Measurements from ENCODE around the gene KCNJ2. TPM values are rescaled to one million over a fixed set of nuclear protein-coding genes. Genes with fewer than 3 reads are reported as not detected.

The KCNJ2 gene
- total RNA-seq, 2 experiments from 2014 or later: not detected

DNA sequence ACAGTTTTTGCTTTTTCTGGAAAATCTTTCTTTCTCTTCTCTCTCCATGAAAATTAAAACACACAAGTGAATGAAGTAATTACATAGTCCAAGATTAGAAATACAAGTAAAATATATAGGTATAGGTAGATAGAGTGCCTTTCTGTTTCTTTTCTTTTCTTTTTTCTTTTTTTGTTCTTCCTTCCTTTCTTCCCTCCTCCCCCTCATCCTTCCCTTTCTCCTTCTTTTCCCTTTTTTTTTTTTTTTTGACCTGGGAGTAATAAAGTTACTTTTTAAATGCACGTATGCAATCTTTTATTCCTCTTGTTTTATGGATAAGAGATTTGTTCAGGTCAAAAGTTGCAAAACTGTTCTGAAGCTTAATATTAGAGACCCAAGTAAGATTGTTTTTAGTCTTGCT is 34.6 kb upstream of the KCNJ2 start:
- H3K27ac Mint-ChIP-seq: no peak overlapping the region
- peaks cover 23% of the 10 kb centered on the region for H3K4me1 Mint-ChIP-seq (ENCODE audit: low read depth)
- H3K27me3 Mint-ChIP-seq: peaks cover 15% of the 10 kb centered on the region
- no peaks in the 10 kb centered on the region for H3K36me3 Mint-ChIP-seq
- POLR2A ChIA-PET: no interaction called here
- intact Hi-C loops (cut with micrococcal nuclease): loop anchor here (10.0 kb wide), 1 partner anchor 720 kb away; the partner anchor contains the start of gene MAP2K6
- H3K4me3 Mint-ChIP-seq: no peak overlapping the region
- no peak for DNase-seq
- H3K9me3 Mint-ChIP-seq: no peaks in the 10 kb centered on the region
- CTCF ChIA-PET: no interaction called here

DNA sequence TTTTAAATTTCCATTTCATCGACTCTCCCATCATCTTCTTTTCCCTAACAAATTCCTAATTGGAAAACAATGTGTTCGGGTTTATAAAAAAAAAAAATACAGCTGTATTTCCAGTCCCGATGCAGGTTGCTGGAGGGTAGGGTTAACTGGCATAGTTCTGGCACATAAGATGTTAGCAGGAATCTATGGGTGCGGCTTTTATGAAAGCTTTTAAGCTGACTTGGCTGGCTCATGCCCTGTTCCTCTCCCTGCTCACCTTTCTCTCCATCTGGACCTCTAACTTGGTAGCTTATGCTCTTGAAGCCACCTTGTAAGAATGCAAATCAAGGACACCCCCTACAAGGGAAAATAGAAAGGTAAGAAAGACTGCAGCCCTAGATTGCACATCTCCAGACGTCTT is 33.2 kb upstream of the KCNJ2 start:
- Mint-ChIP-seq H3K36me3 (no peaks in the 10 kb centered on the region), H3K4me1 (ENCODE audit: low read depth) (peaks cover 23% of the 10 kb centered on the region), H3K4me3 (no peak overlapping the region), H3K9me3 (no peaks in the 10 kb centered on the region), H3K27ac (no peak overlapping the region), H3K27me3 (peaks cover 14% of the 10 kb centered on the region)
- ChIA-PET CTCF (interaction anchor here (0.6 kb wide), 1 partner anchor 22 kb away, joined by 3 read pairs; no protein-coding TSS in a partner anchor), POLR2A (no interaction called here)
- intact Hi-C loops (cut with micrococcal nuclease): loop anchor here (10.0 kb wide), 1 partner anchor 721 kb away; the partner anchor contains the start of gene MAP2K6
- DNase-seq: no peak

DNA sequence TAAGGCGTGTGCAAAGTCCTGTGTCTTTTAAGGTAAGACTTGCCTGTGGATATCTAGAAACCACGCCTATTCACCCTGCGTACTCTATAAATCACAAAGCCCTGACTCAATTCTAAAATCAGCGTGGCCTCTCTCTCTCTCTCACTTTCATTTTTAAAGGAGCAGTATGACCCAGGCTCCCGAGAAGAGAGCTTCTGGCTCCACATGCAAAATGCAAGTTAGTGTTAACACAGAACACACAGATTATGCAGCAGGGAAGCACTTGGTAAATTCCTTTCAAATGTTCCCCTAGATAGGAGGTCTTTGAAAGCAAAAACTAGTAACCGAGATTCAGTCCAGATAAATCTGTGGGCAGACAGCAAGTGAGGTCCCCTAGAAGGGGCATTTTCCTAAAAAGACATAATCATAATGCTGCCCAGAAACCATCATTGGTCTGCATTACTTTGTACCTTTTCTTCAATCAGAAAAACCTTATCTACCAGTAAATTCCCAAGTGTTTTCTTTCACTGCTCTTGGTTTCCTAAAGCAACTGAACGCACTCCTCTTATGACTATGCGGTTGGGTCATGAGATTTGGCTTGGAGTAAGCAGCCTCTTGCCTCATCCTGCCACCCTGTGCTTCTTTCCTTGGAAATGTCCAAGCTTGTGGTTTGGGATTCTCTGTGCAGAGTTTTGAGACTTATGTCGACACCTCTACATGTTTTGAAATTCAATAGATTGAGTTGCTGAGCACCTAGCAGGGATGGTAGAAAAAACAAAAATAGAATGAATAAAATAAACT is 31.7 kb upstream of the KCNJ2 start:
- ChIA-PET CTCF (interaction anchor here (1.1 kb wide), 1 partner anchor 28 kb away, joined by 3 read pairs; no protein-coding TSS in a partner anchor), POLR2A (no interaction called here)
- peak overlapping the region; percentile 65 for H3K27ac Mint-ChIP-seq
- peak; percentile 58 for DNase-seq
- no peaks in the 10 kb centered on the region for H3K36me3 Mint-ChIP-seq
- H3K27me3 Mint-ChIP-seq: peaks cover 14% of the 10 kb centered on the region
- peak overlapping the region; percentile 26 for H3K4me3 Mint-ChIP-seq
- peaks cover 23% of the 10 kb centered on the region for H3K4me1 Mint-ChIP-seq (ENCODE audit: low read depth)
- no peaks in the 10 kb centered on the region for H3K9me3 Mint-ChIP-seq
- intact Hi-C loops (cut with micrococcal nuclease): loop anchor here (1.0 to 10.0 kb wide), 4 partner anchors 30 to 723 kb away; partner anchors contain the start of gene MAP2K6

DNA sequence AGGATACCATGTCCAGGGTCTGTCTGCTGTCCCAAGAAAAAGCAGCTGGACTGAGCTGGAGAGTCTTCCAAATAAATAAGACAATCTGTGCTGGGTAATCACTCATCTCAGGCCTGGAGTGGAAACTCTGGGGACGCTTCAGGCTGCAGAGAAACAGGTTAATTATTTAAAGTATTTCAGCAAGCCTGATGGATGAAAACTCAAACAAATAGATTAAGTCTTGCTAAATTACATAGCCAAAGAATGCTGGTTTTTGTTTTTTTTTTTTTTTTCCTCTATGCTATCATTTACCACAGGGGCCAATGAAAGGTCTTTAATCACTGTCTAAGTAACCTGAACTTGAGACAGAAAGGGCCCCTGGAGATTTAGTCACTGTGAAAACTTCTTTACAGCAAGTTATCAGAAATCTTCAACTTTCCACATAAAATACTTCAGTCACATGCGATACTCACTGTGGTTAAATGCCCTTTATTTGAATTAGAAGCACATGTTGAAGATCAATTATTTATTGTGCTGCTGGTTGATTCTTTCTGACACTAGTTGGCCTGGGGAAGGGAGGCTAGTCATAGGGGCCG is 31.0 kb upstream of the KCNJ2 start:
- peaks cover 10% of the 10 kb centered on the region for H3K27me3 Mint-ChIP-seq
- ChIA-PET CTCF (interaction anchor here (1.1 kb wide), 1 partner anchor 27 kb away, joined by 3 read pairs; no protein-coding TSS in a partner anchor), POLR2A (no interaction called here)
- DNase-seq: no peak
- H3K36me3 Mint-ChIP-seq: no peaks in the 10 kb centered on the region
- no peaks in the 10 kb centered on the region for H3K9me3 Mint-ChIP-seq
- no peak overlapping the region for H3K27ac Mint-ChIP-seq
- no peak overlapping the region for H3K4me3 Mint-ChIP-seq
- intact Hi-C loops (cut with micrococcal nuclease): loop anchor here (10.0 kb wide), 1 partner anchor 724 kb away; the partner anchor contains the start of gene MAP2K6
- H3K4me1 Mint-ChIP-seq (ENCODE audit: low read depth): peaks cover 23% of the 10 kb centered on the region

DNA sequence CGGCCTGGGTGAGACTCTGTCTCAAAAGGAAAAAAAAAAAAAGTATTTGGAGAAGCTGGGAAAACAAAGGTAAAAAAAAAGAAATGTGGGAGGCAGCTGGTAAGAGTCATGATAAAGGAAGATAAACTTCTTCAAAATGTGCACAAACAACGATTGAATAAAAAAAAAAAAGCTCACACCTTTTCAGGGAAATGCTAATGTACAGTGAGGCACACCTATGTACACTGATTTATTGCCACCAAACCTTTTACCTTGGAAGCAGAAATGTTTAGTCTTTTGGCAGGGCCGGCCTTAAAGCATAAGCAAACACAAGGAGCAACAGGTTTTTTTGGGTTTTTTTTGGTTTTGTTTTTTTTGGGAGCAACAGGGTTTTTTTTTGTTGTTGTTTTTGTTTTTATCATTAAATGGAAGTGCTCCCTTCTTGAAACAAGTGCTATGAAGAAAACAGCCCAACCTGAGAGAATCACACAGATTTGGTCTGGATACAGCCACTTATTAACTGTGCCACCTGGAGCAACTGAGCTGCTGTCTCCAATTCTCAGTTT is 29.8 kb upstream of the KCNJ2 start:
- Mint-ChIP-seq H3K9me3 (no peaks in the 10 kb centered on the region), H3K4me1 (ENCODE audit: low read depth) (peaks cover 23% of the 10 kb centered on the region), H3K4me3 (no peak overlapping the region), H3K27me3 (peaks cover 6% of the 10 kb centered on the region), H3K36me3 (no peaks in the 10 kb centered on the region), H3K27ac (no peak overlapping the region)
- intact Hi-C loops (cut with micrococcal nuclease): loop anchor here (10.0 kb wide), 1 partner anchor 725 kb away; the partner anchor contains the start of gene MAP2K6
- DNase-seq: no peak
- ChIA-PET CTCF (interaction anchor here (0.7 kb wide), 1 partner anchor 570 kb away, joined by 3 read pairs; no protein-coding TSS in a partner anchor), POLR2A (no interaction called here)

GRCh38 chr17:70144260-70144846 is 25.0 kb upstream of the KCNJ2 start:
- ChIA-PET POLR2A (no interaction called here), CTCF (interaction anchor here (0.6 to 1.7 kb wide), 6 partner anchors 17 to 578 kb away, joined by 3 to 8 read pairs (median 4); no protein-coding TSS in a partner anchor)
- H3K4me3 Mint-ChIP-seq: no peak overlapping the region
- no peaks in the 10 kb centered on the region for H3K4me1 Mint-ChIP-seq (ENCODE audit: low read depth)
- DNase-seq: no peak
- H3K27ac Mint-ChIP-seq: no peak overlapping the region
- H3K27me3 Mint-ChIP-seq: peaks cover 3% of the 10 kb centered on the region
- no peaks in the 10 kb centered on the region for H3K36me3 Mint-ChIP-seq
- H3K9me3 Mint-ChIP-seq: no peaks in the 10 kb centered on the region
- intact Hi-C loops (cut with micrococcal nuclease): loop anchor here (5.0 kb wide), 1 partner anchor 537 kb away; no protein-coding TSS in a partner anchor

DNA sequence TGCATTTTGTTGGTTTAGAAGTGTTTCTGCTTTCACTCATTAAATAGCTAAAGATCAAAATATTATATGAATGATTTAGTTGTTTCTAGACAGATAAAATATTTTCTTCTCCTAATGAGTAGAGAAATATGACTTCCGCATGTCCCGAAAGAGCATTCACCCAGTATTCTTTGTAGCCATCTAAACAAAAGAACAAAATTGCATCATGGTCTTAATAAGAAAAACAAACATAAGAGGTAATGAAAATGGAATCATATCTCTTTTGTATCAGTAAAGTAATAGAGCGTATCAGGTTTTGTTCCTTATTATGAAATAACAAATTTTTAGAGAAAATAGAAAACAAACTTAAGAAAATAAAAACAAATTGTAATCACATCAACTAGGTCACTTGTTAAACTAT is 16.1 kb upstream of the KCNJ2 start:
- H3K27me3 Mint-ChIP-seq: peaks cover 10% of the 10 kb centered on the region
- H3K4me3 Mint-ChIP-seq: no peak overlapping the region
- intact Hi-C loops (cut with micrococcal nuclease): no loop called here
- no peak overlapping the region for H3K27ac Mint-ChIP-seq
- H3K36me3 Mint-ChIP-seq: no peaks in the 10 kb centered on the region
- no peaks in the 10 kb centered on the region for H3K4me1 Mint-ChIP-seq (ENCODE audit: low read depth)
- no peaks in the 10 kb centered on the region for H3K9me3 Mint-ChIP-seq
- ChIA-PET POLR2A (no interaction called here), CTCF (no interaction called here)
- DNase-seq: no peak

DNA sequence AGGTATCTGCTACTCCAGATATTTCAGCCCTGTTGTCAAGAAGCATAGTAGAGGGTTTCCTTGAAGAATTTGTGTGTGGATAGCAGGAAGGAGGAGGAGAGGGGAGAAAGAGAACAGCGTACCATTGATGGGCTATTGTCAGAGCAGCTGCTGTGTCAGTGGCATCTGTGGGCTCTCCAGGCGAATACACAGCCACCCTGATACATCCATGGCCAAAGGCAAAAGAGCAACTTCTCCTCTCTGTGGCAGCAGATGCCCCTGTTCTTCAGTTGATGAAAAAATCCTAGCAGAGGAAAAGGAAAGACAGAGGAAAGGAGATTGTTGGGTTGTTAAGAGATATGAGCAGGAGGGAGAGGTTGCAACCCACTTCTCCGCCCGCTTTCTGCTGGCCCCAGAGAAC is 12.2 kb upstream of the KCNJ2 start:
- H3K4me1 Mint-ChIP-seq (ENCODE audit: low read depth): no peaks in the 10 kb centered on the region
- no peak for DNase-seq
- peaks cover 4% of the 10 kb centered on the region for H3K27me3 Mint-ChIP-seq
- POLR2A ChIA-PET: no interaction called here
- no peaks in the 10 kb centered on the region for H3K36me3 Mint-ChIP-seq
- H3K4me3 Mint-ChIP-seq: no peak overlapping the region
- no peak overlapping the region for H3K27ac Mint-ChIP-seq
- H3K9me3 Mint-ChIP-seq: no peaks in the 10 kb centered on the region
- intact Hi-C loops (cut with micrococcal nuclease): no loop called here
- CTCF ChIA-PET: no interaction called here

DNA sequence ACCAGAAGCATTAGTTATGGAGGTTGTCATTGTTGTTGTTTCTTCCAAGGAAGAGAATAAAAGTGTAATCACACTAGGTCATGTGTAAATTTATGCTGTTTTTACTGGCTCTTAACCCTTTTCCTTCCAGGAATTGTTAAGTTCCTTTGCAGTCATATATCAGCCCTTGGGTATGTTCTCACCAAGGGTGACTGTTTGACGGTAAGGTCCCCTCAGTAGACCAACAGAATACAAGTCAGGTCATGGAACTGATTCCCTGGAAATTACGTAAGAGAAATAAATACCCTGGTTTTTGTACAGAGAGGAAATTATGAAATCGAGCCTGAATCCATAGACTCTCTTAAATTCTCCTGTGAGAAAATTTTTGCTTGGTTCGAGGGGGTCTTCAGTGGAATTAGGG is 11.2 kb upstream of the KCNJ2 start:
- Mint-ChIP-seq H3K4me3 (no peak overlapping the region), H3K36me3 (no peaks in the 10 kb centered on the region), H3K27ac (no peak overlapping the region), H3K9me3 (no peaks in the 10 kb centered on the region), H3K4me1 (ENCODE audit: low read depth) (no peaks in the 10 kb centered on the region), H3K27me3 (peaks cover 4% of the 10 kb centered on the region)
- DNase-seq: no peak
- POLR2A ChIA-PET: no interaction called here
- intact Hi-C loops (cut with micrococcal nuclease): no loop called here
- CTCF ChIA-PET: no interaction called here

DNA sequence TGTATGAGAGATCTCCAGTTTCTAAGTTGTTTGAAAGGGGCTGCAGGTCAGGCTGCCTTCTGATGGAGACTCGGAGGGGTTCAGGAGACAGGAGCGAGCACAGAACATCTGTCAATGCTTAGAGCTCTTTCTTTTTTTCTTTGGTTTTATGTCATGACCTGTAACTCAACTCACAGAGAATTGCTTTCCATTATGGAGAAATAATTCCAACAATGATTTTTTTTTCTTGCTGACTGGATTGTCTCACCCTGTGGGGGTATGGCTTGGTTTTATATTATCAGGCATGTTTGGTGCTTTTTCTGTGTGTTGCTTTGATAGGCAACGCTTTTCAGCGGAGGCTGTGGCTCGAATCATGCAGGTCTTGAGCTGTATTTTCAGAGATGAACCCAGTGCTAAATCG is 10.7 kb upstream of the KCNJ2 start:
- no peak overlapping the region for H3K4me3 Mint-ChIP-seq
- H3K27ac Mint-ChIP-seq: no peak overlapping the region
- no peaks in the 10 kb centered on the region for H3K36me3 Mint-ChIP-seq
- intact Hi-C loops (cut with micrococcal nuclease): no loop called here
- no peaks in the 10 kb centered on the region for H3K9me3 Mint-ChIP-seq
- peaks cover 4% of the 10 kb centered on the region for H3K27me3 Mint-ChIP-seq
- DNase-seq: no peak
- no peaks in the 10 kb centered on the region for H3K4me1 Mint-ChIP-seq (ENCODE audit: low read depth)
- ChIA-PET POLR2A (no interaction called here), CTCF (no interaction called here)

- no peak overlapping the region for H3K27ac Mint-ChIP-seq
- H3K4me1 Mint-ChIP-seq (ENCODE audit: low read depth): no peaks in the 10 kb centered on the region
- DNase-seq: no peak
- H3K4me3 Mint-ChIP-seq: no peak overlapping the region
- no peaks in the 10 kb centered on the region for H3K9me3 Mint-ChIP-seq
- no peaks in the 10 kb centered on the region for H3K36me3 Mint-ChIP-seq
- ChIA-PET CTCF (no interaction called here), POLR2A (no interaction called here)
- H3K27me3 Mint-ChIP-seq: peaks cover 7% of the 10 kb centered on the region
- intact Hi-C loops (cut with micrococcal nuclease): no loop called here
Observed at GRCh38 chr17:70159980-70160379, 9.4 kb upstream of the KCNJ2 start.

GRCh38 chr17:70161519-70161918 is 7.8 kb upstream of the KCNJ2 start:
- intact Hi-C loops (cut with micrococcal nuclease): no loop called here
- H3K36me3 Mint-ChIP-seq: no peaks in the 10 kb centered on the region
- peaks cover 15% of the 10 kb centered on the region for H3K27me3 Mint-ChIP-seq
- CTCF ChIA-PET: no interaction called here
- no peaks in the 10 kb centered on the region for H3K9me3 Mint-ChIP-seq
- H3K4me1 Mint-ChIP-seq (ENCODE audit: low read depth): no peaks in the 10 kb centered on the region
- H3K27ac Mint-ChIP-seq: no peak overlapping the region
- H3K4me3 Mint-ChIP-seq: no peak overlapping the region
- POLR2A ChIA-PET: no interaction called here
- no peak for DNase-seq
